NOMO-1 treated with dmso at 0.1 percent for 144 hours (cell line): ENCODE results near the gene SEPTIN7.
"Not testable (repeated sequence)": the region's sequence is repeated elsewhere in the genome, so short reads cannot be mapped to it uniquely, and the experiment has no call there.

Experiments used
- DNase-seq: peaks from one replicate; lab custom pipeline; 2025; ENCODE audit not compliant: unreplicated experiment; lab: John Stamatoyannopoulos, UW

The SEPTIN7 gene

DNA sequence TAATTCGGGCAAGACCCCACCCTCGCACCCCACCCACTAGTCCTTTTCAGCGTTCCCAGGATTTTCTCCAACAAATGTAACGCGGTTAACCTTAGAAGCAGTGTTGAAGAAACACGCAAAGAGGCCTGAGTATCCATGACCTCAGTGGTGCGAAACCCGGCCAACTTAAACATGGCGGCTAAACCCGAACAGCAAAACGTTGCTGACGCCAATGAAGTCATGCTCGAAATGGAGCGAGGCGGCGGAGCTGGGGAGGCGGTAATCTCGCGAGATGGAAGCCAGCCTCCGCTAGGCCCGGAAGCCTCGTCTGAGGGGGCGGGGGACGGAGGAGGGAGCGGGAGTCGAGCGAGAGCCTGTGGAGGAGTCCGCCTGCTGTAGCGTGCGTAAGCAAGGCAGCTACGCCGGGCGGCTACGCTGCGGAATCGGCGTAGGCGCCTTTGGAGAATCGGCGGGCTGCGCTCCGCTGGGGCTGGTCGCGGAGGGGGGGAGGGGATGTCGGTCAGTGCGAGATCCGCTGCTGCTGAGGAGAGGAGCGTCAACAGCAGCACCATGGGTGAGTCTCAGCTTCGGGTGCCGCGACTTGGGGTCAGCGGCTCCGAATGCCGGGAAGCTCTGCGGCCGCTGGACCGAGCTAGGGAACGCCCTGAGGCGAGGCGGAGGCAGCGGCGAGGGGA lies at the start of gene SEPTIN7:
SEPTIN7 (plus strand) TSS at position 340 of the 674 bp plus-strand sequence; CDS start at position 493, 153 bp downstream.
- DNase-seq, result peak; percentile 96

DNA sequence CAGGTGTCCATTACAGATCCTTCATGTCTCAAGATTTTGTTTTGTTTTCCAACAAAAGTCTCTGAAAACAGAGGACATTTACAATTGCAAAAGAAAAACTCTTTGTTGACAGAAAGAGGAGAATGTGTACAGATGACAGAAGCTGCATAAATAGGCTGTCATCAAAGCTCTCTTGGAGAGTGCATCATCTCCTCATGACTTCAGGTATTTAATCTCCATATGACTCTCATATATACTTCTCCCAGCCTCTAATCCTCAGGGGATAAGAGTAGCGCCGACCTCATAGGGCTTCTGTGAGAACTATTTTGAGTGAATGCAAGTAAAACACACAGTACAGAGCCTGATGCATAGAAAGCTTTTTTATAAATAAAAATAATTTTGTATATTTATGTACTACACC lies 48.1 kb upstream of the SEPTIN7 start:
- no peak for DNase-seq

GRCh38 chr7:35753761-35754603 lies 46.9 kb upstream of the SEPTIN7 start:
- DNase-seq, result no peak

DNA sequence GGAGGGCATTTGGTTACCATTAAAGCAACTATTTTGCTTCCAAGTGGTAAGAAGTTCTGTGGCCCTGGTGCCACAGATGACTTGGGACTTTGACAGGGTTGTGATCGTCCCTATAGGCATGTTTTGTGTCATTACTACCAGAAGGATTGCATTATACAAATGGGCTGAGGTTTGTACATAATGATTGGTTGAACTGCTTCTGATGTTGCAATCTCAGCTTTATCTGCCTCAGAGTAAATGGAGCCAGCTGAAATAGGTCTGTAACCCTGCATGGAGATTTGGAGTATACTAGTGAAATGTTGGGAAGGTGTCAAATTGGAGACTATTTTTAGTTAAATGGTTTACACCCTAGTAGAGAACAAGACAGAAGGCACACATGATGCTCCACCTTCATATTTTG lies 46.1 kb upstream of the SEPTIN7 start:
- no peak for DNase-seq

- DNase-seq, result no peak
These were observed 45.1 kb upstream of the SEPTIN7 start for GRCh38 chr7:35755711-35756110.

GRCh38 chr7:35756453-35756852 lies 44.4 kb upstream of the SEPTIN7 start:
- DNase-seq, result not testable (repeated sequence)

- DNase-seq, result no peak
These were observed 43.3 kb upstream of the SEPTIN7 start for GRCh38 chr7:35757574-35757973.

- DNase-seq, result no peak
These were observed 42.4 kb upstream of the SEPTIN7 start for GRCh38 chr7:35758421-35758820.

DNA sequence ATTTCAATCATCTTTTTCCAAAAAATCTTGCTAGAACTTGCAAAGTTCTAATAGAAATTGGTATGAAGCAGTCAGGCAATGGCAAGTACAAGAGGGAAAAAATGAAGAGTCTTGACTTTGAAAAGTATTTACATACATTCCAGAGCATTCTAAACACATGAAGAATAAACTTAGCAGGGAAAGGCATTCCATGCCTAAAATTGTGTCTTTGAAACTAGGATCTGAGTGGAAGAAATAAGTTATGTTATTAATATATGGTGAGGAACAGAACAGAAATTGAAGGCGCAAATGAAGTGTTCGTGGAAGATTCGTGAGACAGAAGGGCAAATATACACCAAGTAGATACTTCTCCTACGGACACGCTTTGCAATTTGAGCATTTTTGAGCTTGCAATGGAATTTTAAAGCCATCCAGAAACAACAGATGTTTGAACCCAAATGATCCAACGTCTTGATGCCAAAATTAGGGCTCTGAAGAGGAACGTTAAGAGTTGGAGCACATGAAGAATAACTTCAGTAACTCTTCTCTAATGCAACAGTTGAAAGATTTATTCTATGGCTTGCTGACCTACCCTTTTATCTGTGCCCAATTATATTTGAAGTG lies 40.6 kb upstream of the SEPTIN7 start:
- no peak for DNase-seq

GRCh38 chr7:35761871-35762677 lies 38.8 kb upstream of the SEPTIN7 start:
- no peak for DNase-seq

GRCh38 chr7:35762781-35763180 lies 38.1 kb upstream of the SEPTIN7 start:
- DNase-seq, result no peak

DNA sequence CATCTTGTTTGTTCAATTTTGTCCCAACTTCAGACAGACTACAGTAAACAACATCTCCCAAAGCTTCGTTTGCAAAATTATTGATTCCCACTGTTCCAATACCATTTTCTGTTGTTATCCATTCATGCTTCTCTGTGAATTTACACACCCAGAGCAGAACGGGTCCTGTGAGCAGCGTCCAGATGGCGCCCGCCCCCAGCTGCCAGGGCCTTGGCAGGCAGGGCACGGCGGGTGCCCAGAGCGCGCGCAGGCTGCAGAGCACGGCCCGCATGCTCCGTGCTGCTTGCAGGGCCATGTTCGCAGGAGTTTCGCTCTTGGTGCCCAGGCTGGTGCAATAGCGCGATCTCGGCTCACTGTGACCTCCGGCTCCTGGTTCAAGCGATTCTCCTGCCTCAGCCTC lies 32.5 kb upstream of the SEPTIN7 start:
- no peak for DNase-seq

DNA sequence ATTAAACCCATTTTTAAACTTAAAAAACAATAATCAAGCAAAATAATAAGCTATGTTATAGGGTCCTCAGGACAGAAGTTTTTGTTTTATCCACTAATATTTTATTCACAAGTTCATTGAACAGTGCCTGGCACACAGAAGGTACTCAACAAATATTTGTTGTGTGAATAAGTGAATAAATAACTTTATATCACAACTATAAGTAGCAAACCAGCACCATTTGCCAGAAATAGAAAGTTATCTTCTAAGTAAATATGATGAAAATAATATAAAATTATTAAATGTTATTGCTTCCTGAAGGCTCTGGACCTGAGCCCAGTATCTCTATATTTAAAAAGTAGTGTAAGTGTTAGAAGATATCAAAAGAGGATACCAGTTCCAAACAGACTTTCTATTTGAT lies 29.1 kb upstream of the SEPTIN7 start:
- DNase-seq, result no peak

DNA sequence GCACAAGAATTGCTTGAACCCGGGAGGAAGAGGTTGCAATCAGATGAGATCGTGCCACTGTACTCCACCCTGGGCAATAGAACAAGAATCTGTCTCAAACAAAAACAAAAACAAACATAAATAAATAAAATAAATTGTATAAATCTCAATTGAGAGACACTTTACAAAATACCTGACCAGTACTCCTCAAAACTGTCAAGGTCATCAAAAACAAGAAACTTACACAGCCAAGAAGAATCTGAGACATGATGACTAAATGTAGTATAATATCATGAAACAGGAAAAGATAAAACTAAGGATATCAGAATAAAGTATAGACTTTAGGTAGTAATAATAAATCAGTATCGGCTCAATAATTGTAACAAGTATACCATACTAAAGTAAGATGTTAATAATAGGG lies 26.9 kb upstream of the SEPTIN7 start:
- no peak for DNase-seq

DNA sequence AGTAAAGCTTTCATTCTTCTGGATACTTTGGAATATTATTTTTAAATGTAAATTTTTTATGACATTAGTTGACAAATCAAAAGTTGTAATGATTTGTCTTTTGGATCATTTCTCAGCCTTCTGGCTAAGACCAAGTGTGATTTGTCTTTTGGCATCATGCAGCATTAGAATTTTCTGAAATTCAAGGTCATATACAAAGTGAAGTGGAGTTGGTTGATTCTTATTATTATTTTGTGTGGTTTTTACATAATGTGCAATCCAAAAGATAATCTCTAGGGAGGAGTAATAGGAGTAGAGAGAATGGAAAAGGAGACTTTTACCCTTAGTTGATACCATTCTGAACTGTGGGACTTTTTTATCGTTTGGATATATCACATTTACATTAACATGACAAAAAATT lies 24.2 kb upstream of the SEPTIN7 start:
- no peak for DNase-seq

DNA sequence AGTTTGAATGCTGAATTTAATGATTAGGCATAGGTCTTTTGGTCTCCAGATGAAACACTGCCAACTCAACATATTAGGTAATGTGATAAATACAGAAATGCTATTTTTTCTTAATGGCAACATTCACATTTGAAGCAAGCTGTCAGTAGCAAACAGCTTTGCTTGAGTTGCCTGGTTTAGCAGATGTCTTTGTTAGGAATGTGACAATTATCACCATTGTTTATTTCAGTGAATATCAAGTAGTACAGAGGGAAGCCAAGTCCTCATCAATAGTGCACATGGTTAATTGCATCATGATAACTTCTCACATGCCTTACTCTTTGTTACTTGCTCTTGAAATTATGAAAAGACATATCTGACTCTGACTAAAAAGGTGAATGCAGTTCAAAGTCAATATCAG lies 23.7 kb upstream of the SEPTIN7 start:
- no peak for DNase-seq

DNA sequence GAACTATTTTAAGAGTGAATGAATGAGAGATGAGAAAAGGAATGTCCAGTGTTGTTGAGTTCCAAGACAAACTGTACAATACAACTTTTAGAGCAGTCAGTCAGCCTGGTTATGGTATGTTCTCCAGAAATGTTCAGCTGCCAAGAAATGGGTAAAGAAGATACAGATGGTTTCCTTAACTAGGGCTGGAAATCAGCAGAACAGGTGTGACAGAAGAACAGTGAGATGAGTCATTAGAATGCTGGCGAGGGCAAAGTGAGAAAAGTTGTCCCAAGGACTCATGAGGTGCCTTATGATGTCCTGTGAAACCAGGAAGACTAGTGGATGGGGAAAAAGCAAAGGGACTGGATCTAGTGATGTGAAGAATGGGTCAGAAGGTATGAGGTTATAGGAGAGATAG lies 20.8 kb upstream of the SEPTIN7 start:
- no peak for DNase-seq

DNA sequence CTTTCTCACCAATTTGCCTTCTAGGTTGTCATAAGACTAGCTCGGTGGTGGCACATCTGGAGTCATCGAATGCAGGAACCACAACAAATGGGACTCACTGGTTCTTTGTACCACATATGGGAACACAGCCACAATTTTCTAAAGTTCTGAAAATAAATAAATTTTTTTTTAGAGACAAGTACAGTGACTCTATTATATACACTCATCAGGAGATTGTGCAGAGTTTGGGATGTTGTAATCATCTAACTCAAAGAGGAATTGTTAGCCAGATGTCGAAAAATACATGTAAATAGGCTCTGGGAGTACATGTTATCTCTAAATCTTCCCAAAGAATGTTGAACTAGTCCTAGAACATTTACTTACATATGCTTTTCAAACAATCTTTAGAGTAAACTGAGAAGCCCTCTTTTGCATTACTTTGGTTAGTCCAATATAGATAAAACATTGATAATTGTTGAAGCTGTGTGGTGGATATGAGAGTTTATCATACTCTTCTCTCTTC lies 19.6 kb upstream of the SEPTIN7 start:
- DNase-seq, result no peak

- DNase-seq, result no peak
These were observed 18.9 kb upstream of the SEPTIN7 start for GRCh38 chr7:35781767-35782515.

DNA sequence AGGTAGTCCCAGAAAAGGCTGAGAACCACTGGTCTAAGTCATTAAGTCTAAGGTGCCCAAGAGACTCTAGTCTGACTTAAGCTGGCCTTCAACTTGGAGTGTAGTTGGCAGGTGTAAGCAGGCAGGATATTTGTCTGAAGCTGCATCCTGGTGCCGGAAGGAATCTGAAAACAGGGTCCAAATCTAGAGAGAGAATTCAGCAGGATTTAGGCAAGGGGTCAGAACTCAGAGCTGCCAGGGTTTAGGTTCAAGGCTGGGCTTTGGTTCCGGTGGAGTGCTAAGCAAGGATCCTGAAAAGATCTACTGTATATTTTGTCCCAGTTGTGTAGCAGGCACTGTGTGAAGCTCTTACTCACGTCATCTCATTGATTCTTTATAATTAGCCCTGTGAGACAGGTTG lies 16.5 kb upstream of the SEPTIN7 start:
- DNase-seq, result no peak
